ENCODE data around the gene KDF1. TPM values are rescaled to one million over a fixed set of nuclear protein-coding genes. Genes with fewer than 3 reads are reported as not detected.

The KDF1 gene
- total RNA-seq, 1 experiment from 2014 or later, result 20.5 TPM

- Histone ChIP-seq H4K20me1 (ENCODE audit: insufficient read depth) (no peaks in the 10 kb centered on the region), H3K4me2 (peak overlapping the region; percentile 49), H3K9me2 (ENCODE audit: insufficient read depth) (no peaks in the 10 kb centered on the region), H3K79me2 (ENCODE audit: low read depth) (peaks cover 10% of the 10 kb centered on the region), H3F3A (ENCODE audit: insufficient read depth, low read depth) (peaks cover 16% of the 10 kb centered on the region; the same call in 1 of the 2 replicates), H3K27me3 (ENCODE audit: insufficient read depth, low read depth) (no peaks in the 10 kb centered on the region), H3K27ac (peak overlapping the region; percentile 62), H3K36me3 (ENCODE audit: low read depth) (no peaks in the 10 kb centered on the region), H3K9me3 (ENCODE audit: insufficient read depth, low read depth) (no peaks in the 10 kb centered on the region), H3K4me3 (no peak overlapping the region), H3K4me1 (replicated peaks; ENCODE audit: insufficient read depth) (peaks cover 40% of the 10 kb centered on the region), H2AFZ (no peak overlapping the region)
- BruUV-seq (replicated peaks), result no TSS peak
- intact Hi-C loops (cut with micrococcal nuclease; ENCODE audit: unreplicated experiment), result loop anchor here (1.0 to 2.0 kb wide), 3 partner anchors 9 to 31 kb away; partner anchors contain the start of gene TENT5B
- DNase-seq, result peak; percentile 70 to 81
- TF ChIP-seq CTCF (conservative IDR thresholded peaks at IDR 0.05) (no peak), EZH2 (IDR thresholded peaks at IDR 0.05; ENCODE audit: low read depth) (no peak)
- ChIA-PET POLR2A (ENCODE audit: unreplicated experiment) (interaction anchor here (0.6 kb wide), 1 partner anchor 51 kb away, joined by 5 read pairs; no protein-coding TSS in a partner anchor), CTCF (interaction anchor here (4.0 kb wide), 1 partner anchor 44 kb away, joined by 23 read pairs; no protein-coding TSS in a partner anchor)
Observed at GRCh38 chr1:26999440-26999987, 39.2 kb upstream of the KDF1 start.

GRCh38 chr1:26998429-26999300 lies 38.4 kb upstream of the KDF1 start:
- DNase-seq, result no peak
- H3K4me2 ChIP-seq, result peak overlapping the region; percentile 49
- peaks cover 40% of the 10 kb centered on the region for H3K4me1 ChIP-seq (replicated peaks; ENCODE audit: insufficient read depth)
- H3F3A ChIP-seq (ENCODE audit: insufficient read depth, low read depth), result peaks cover 16% of the 10 kb centered on the region; the same call in 1 of the 2 replicates
- H3K36me3 ChIP-seq (ENCODE audit: low read depth), result no peaks in the 10 kb centered on the region
- intact Hi-C loops (cut with micrococcal nuclease; ENCODE audit: unreplicated experiment), result loop anchor here (1.0 to 2.0 kb wide), 3 partner anchors 10 to 32 kb away; partner anchors contain the start of gene TENT5B
- H3K9me3 ChIP-seq (ENCODE audit: insufficient read depth, low read depth), result no peaks in the 10 kb centered on the region
- H2AFZ ChIP-seq, result no peak overlapping the region
- H3K27ac ChIP-seq, result peak overlapping the region; percentile 62
- ChIA-PET POLR2A (ENCODE audit: unreplicated experiment) (interaction anchor here (0.9 kb wide), 1 partner anchor 9 kb away, joined by 3 read pairs; no protein-coding TSS in a partner anchor), CTCF (interaction anchor here (0.5 to 4.0 kb wide), 12 partner anchors 9 to 1219 kb away, joined by 3 to 23 read pairs (median 6); no protein-coding TSS in a partner anchor)
- H3K79me2 ChIP-seq (ENCODE audit: low read depth), result peaks cover 11% of the 10 kb centered on the region
- H3K27me3 ChIP-seq (ENCODE audit: insufficient read depth, low read depth), result no peaks in the 10 kb centered on the region
- no TSS peak for BruUV-seq (replicated peaks)
- H4K20me1 ChIP-seq (ENCODE audit: insufficient read depth), result no peaks in the 10 kb centered on the region
- no peak overlapping the region for H3K4me3 ChIP-seq
- H3K9me2 ChIP-seq (ENCODE audit: insufficient read depth), result no peaks in the 10 kb centered on the region
- TF ChIP-seq CTCF (conservative IDR thresholded peaks at IDR 0.05), result no peak
- no peak for TF ChIP-seq EZH2 (IDR thresholded peaks at IDR 0.05; ENCODE audit: low read depth)

GRCh38 chr1:26996665-26997064 lies 36.4 kb upstream of the KDF1 start:
- intact Hi-C loops (cut with micrococcal nuclease; ENCODE audit: unreplicated experiment), result loop anchor here (1.0 kb wide), 2 partner anchors 48 to 101 kb away; no protein-coding TSS in a partner anchor

More at GRCh38 chr1:26996665-26997064, 36.4 kb upstream of the KDF1 start:
- CTCF ChIA-PET, result interaction anchor here (0.7 to 4.0 kb wide), 6 partner anchors 38 to 106 kb away, joined by 3 to 23 read pairs (median 8); no protein-coding TSS in a partner anchor
- DNase-seq, result no peak
- Histone ChIP-seq H4K20me1 (ENCODE audit: insufficient read depth) (no peaks in the 10 kb centered on the region), H3K4me1 (replicated peaks; ENCODE audit: insufficient read depth) (peaks cover 51% of the 10 kb centered on the region), H3K36me3 (ENCODE audit: low read depth) (no peaks in the 10 kb centered on the region), H3K4me3 (no peak overlapping the region), H3K79me2 (ENCODE audit: low read depth) (peaks cover 11% of the 10 kb centered on the region), H3K4me2 (peak overlapping the region; percentile 76; the same call in 1 of the 2 replicates), H3K9me3 (ENCODE audit: insufficient read depth, low read depth) (no peaks in the 10 kb centered on the region), H3K27me3 (ENCODE audit: insufficient read depth, low read depth) (no peaks in the 10 kb centered on the region), H3F3A (ENCODE audit: insufficient read depth, low read depth) (peaks cover 17% of the 10 kb centered on the region; the same call in 1 of the 2 replicates), H3K27ac (no peak overlapping the region), H2AFZ (no peak overlapping the region), H3K9me2 (ENCODE audit: insufficient read depth) (no peaks in the 10 kb centered on the region)
- no TSS peak for BruUV-seq (replicated peaks)
- POLR2A ChIA-PET (ENCODE audit: unreplicated experiment), result interaction anchor here (0.5 kb wide), 1 partner anchor 100 kb away, joined by 9 read pairs; no protein-coding TSS in a partner anchor
- TF ChIP-seq CTCF (conservative IDR thresholded peaks at IDR 0.05), result no peak
- no peak for TF ChIP-seq EZH2 (IDR thresholded peaks at IDR 0.05; ENCODE audit: low read depth)

Measured in PC-9 (cell line).